Spleen (tissue), 7 donors: ENCODE measurements around the gene CHPF.
A peak's percentile ranks its signal among the peaks of the same experiment; 100 is the strongest.

Experiments used
- CTCF ChIP-seq, 11 experiments: fragments of 200-600 bp in 7 of 11; fragments of 450-650 bp in 4 of 11; sonication (generic) in 4 of 11; IDR thresholded peaks in 8 of 11; conservative IDR thresholded peaks in 3 of 11; 1 replicate in 7 of 11; 2 replicates in 4 of 11; pipeline versions ENCODE4 v1.4.0 to v1.8.0; 2016 to 2021; ENCODE audit warnings: antibody characterized with exemption in 11 of 11, inconsistent platforms in 4 of 11, mild to moderate bottlenecking in 1 of 11
- POLR2A ChIP-seq, 3 donors: fragments of 450-650 bp; IDR thresholded peaks; one replicate each; pipeline ENCODE4 v1.5.1; 2017; ENCODE audit warnings: antibody characterized with exemption in 3 of 3, mild to moderate bottlenecking in 1 of 3
- donor health status: DM: no; HTN: no; CAD: no; lungs with moderate emphysema.
- donor health status: DM: no; HTN: no; CAD: no.
- donor health status: DM: no; HTN: no; CAD: no.

- TF ChIP-seq CTCF (IDR thresholded peaks at IDR 0.05 in 8 of 11, conservative IDR thresholded peaks at IDR 0.05 in 3 of 11) (peak in 9 of 11 experiments; percentile 12 to 76 (median 61)), POLR2A (IDR thresholded peaks at IDR 0.05) (no peak)
These were observed 33.7 kb downstream of the CHPF start for GRCh38 chr2:219509780-219510511.
